Parathyroid adenoma (tissue), 2 donors: Measurements from ENCODE around the gene ZNF385C.
"Not testable (repeated sequence)": the region's sequence is repeated elsewhere in the genome, so short reads cannot be mapped to it uniquely, and the experiment has no call there.

ENCODE experiments used
- H2AFZ ChIP-seq: fragments of 300-600 bp; sonication (generic); one replicate; pipeline ENCODE4 v1.7.0; 2017; ENCODE audit warnings: antibody characterized with exemption, mild to moderate bottlenecking
- H3K27ac ChIP-seq: fragments of 300-600 bp; sonication (generic); one replicate; pipeline ENCODE4 v1.7.0; 2017
- H3K27me3 ChIP-seq: fragments of 300-600 bp; sonication (generic); one replicate; pipeline ENCODE4 v1.7.0; 2017; ENCODE audit warnings: low read length; ENCODE audit not compliant: control insufficient read depth, insufficient read depth
- H3K36me3 ChIP-seq: fragments of 300-600 bp; sonication (generic); one replicate; pipeline ENCODE4 v1.7.0; 2017; ENCODE audit warnings: low read length; ENCODE audit not compliant: control insufficient read depth, insufficient read depth
- H3K4me1 ChIP-seq: fragments of 300-600 bp; sonication (generic); one replicate; pipeline ENCODE4 v1.7.0; 2017; ENCODE audit warnings: control low read depth
- H3K4me2 ChIP-seq: fragments of 300-600 bp; sonication (generic); one replicate; pipeline ENCODE4 v1.7.0; 2017; ENCODE audit warnings: low read length
- H3K4me3 ChIP-seq: fragments of 300-600 bp; sonication (generic); one replicate; pipeline ENCODE4 v1.7.0; 2017; ENCODE audit warnings: low read depth, low read length
- H3K79me2 ChIP-seq: fragments of 300-600 bp; sonication (generic); one replicate; pipeline ENCODE4 v1.7.0; 2017; ENCODE audit warnings: control low read depth
- H3K9ac ChIP-seq: fragments of 300-600 bp; sonication (generic); one replicate; pipeline ENCODE4 v1.7.0; 2017; ENCODE audit warnings: mild to moderate bottlenecking
- H3K9me3 ChIP-seq: fragments of 300-600 bp; sonication (generic); one replicate; pipeline ENCODE4 v1.7.0; 2017; ENCODE audit warnings: low read length; ENCODE audit not compliant: control insufficient read depth
- TF ChIP-seq, protein P1 (sequence below): fragments of 300-600 bp; sonication (generic); IDR thresholded peaks from one replicate; pipeline ENCODE4 v1.7.0; 2017; ENCODE audit warnings: antibody characterized with exemption, mild to moderate bottlenecking
- donor health status: primary hyperparathyroidism.

Gene ZNF385C

GRCh38 chr17:42026857-42027589, 71.2 kb downstream of the ZNF385C start:
- Histone ChIP-seq H3K4me3 (no peak overlapping the region), H2AFZ (no peak overlapping the region), H3K27me3 (no peaks in the 10 kb centered on the region), H3K27ac (no peak overlapping the region), H3K4me2 (no peak overlapping the region), H3K36me3 (no peaks in the 10 kb centered on the region), H3K79me2 (no peaks in the 10 kb centered on the region), H3K4me1 (no peaks in the 10 kb centered on the region), H3K9me3 (no peaks in the 10 kb centered on the region), H3K9ac (no peak overlapping the region)
- TF ChIP-seq, protein P1, sequence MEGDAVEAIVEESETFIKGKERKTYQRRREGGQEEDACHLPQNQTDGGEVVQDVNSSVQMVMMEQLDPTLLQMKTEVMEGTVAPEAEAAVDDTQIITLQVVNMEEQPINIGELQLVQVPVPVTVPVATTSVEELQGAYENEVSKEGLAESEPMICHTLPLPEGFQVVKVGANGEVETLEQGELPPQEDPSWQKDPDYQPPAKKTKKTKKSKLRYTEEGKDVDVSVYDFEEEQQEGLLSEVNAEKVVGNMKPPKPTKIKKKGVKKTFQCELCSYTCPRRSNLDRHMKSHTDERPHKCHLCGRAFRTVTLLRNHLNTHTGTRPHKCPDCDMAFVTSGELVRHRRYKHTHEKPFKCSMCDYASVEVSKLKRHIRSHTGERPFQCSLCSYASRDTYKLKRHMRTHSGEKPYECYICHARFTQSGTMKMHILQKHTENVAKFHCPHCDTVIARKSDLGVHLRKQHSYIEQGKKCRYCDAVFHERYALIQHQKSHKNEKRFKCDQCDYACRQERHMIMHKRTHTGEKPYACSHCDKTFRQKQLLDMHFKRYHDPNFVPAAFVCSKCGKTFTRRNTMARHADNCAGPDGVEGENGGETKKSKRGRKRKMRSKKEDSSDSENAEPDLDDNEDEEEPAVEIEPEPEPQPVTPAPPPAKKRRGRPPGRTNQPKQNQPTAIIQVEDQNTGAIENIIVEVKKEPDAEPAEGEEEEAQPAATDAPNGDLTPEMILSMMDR = no peak

GRCh38 chr17:42025936-42026335, 72.3 kb downstream of the ZNF385C start:
- Histone ChIP-seq H3K27me3 (no peaks in the 10 kb centered on the region), H3K4me1 (peaks cover 5% of the 10 kb centered on the region), H3K9ac (no peak overlapping the region), H3K79me2 (no peaks in the 10 kb centered on the region), H2AFZ (no peak overlapping the region), H3K4me2 (no peak overlapping the region), H3K27ac (no peak overlapping the region), H3K9me3 (no peaks in the 10 kb centered on the region), H3K4me3 (no peak overlapping the region), H3K36me3 (no peaks in the 10 kb centered on the region)
- TF ChIP-seq, protein P1 = no peak

- no peaks in the 10 kb centered on the region for H3K36me3 ChIP-seq
- TF ChIP-seq, protein P1 = no peak
- H3K9me3 ChIP-seq = no peaks in the 10 kb centered on the region
- no peak overlapping the region for H3K9ac ChIP-seq
- peaks cover 10% of the 10 kb centered on the region for H3K4me1 ChIP-seq
- no peaks in the 10 kb centered on the region for H3K79me2 ChIP-seq
- H3K27me3 ChIP-seq = no peaks in the 10 kb centered on the region
- no peak overlapping the region for H3K4me3 ChIP-seq
- H2AFZ ChIP-seq = no peak overlapping the region
- no peak overlapping the region for H3K4me2 ChIP-seq
- H3K27ac ChIP-seq = no peak overlapping the region
Measured at GRCh38 chr17:42025191-42025579, 73.1 kb downstream of the ZNF385C start.

- Histone ChIP-seq H3K27ac (no peak overlapping the region), H3K27me3 (no peaks in the 10 kb centered on the region), H3K4me3 (no peak overlapping the region), H3K9me3 (no peaks in the 10 kb centered on the region), H2AFZ (no peak overlapping the region), H3K9ac (no peak overlapping the region), H3K36me3 (no peaks in the 10 kb centered on the region), H3K79me2 (peaks cover 9% of the 10 kb centered on the region), H3K4me2 (no peak overlapping the region), H3K4me1 (peaks cover 10% of the 10 kb centered on the region)
- TF ChIP-seq, protein P1 = no peak
Measured at GRCh38 chr17:42023524-42024349, 74.5 kb downstream of the ZNF385C start.

DNA sequence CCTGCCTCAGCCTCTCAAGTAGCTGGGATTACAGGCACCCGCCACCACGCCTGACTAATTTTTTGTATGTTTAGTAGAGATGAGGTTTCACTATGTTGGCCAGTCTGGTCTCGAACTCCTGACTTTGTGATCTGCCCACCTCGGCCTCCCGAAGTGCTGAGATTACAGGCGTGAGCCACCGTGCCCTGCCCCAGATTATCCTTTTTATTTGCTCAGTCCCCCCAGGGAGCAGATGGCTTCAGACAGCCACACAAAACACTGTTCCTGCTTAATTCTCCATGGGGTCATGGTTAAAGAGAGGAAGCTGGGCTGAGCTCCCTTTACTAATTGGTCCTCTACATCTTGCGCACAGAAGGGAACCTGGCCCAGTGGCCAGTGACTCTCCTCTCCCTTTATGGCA, 77.4 kb downstream of the ZNF385C start:
- H3K9ac ChIP-seq, H3K27me3 ChIP-seq, H2AFZ ChIP-seq, H3K36me3 ChIP-seq, H3K9me3 ChIP-seq: not testable (repeated sequence)
- peak overlapping the region; percentile 76 for H3K4me3 ChIP-seq
- peak overlapping the region; percentile 73 for H3K27ac ChIP-seq
- peaks cover 23% of the 10 kb centered on the region for H3K79me2 ChIP-seq
- peak overlapping the region; percentile 77 for H3K4me2 ChIP-seq
- H3K4me1 ChIP-seq = peaks cover 14% of the 10 kb centered on the region
